Thyroid gland (tissue), 4 donors: Measurements from ENCODE around the gene PMIS2.

Source experiments
- POLR2A ChIP-seq, 2 donors: fragments of 450-650 bp; IDR thresholded peaks; one replicate each; pipeline ENCODE4 v1.6.1; 2017; ENCODE audit warnings: antibody characterized with exemption in 2 of 2, mild to moderate bottlenecking in 2 of 2, moderate library complexity in 1 of 2
- TF ChIP-seq, protein P1 (sequence below), 6 experiments: fragments of 200-600 bp in 3 of 6; fragments of 450-650 bp in 3 of 6; sonication (generic) in 3 of 6; IDR thresholded peaks; one replicate each; pipeline ENCODE4 v1.5.1; 2016 to 2019; ENCODE audit warnings: antibody characterized with exemption in 6 of 6, mild to moderate bottlenecking in 2 of 6, inconsistent platforms in 1 of 6, moderate library complexity in 1 of 6

DNA sequence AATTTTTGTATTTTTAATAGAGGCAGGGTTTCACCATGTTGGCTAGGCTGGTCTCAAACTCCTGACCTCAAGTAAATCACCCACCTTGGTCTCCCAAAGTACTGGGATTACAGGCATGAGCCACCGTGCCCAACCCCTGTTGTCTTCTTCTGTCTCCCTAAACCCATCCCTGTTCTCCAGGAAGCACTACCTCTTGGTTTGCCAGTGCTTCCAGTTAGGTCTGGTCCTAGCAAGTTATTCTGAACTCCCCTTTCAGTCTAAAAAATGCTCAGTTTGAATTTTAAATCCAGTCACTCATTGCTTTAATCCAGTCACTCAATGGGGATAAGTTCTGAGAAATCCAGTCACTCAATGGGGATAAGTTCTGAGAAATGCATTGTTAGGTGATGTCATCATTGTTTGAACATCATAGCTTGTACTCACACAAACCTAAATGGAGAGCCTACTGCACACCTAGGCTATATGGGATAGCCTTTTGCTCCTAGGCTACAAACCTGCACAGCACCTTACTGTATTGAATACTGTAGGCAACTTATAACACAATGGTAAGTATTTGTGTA, 14.5 kb upstream of the PMIS2 start:
- TF ChIP-seq, protein P1, sequence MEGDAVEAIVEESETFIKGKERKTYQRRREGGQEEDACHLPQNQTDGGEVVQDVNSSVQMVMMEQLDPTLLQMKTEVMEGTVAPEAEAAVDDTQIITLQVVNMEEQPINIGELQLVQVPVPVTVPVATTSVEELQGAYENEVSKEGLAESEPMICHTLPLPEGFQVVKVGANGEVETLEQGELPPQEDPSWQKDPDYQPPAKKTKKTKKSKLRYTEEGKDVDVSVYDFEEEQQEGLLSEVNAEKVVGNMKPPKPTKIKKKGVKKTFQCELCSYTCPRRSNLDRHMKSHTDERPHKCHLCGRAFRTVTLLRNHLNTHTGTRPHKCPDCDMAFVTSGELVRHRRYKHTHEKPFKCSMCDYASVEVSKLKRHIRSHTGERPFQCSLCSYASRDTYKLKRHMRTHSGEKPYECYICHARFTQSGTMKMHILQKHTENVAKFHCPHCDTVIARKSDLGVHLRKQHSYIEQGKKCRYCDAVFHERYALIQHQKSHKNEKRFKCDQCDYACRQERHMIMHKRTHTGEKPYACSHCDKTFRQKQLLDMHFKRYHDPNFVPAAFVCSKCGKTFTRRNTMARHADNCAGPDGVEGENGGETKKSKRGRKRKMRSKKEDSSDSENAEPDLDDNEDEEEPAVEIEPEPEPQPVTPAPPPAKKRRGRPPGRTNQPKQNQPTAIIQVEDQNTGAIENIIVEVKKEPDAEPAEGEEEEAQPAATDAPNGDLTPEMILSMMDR (IDR thresholded peaks at IDR 0.05), result no peak
- TF ChIP-seq POLR2A (IDR thresholded peaks at IDR 0.05), result no peak
